H9 (cell line): Measurements from ENCODE around the gene RAMP3. TPM values are rescaled to one million over a fixed set of nuclear protein-coding genes. Genes with fewer than 3 reads are reported as not detected.

ENCODE experiments used
- DNase-seq: peaks from one replicate; pipeline ENCODE4 v3.0.0-alpha.2; 2017
- H2AFZ ChIP-seq: one replicate; pipeline ENCODE4 v1.6.1; 2013; ENCODE audit warnings: mild to moderate bottlenecking, low read length, control low read depth, moderate library complexity
- H2AK5ac ChIP-seq: 2 replicates; pipeline ENCODE4 v1.6.1; 2013; ENCODE audit warnings: low read length, control low read depth, mixed read lengths; ENCODE audit not compliant: insufficient read length
- H2BK120ac ChIP-seq: one replicate; pipeline ENCODE4 v1.6.1; 2013; ENCODE audit warnings: low read depth, mild to moderate bottlenecking, low read length, control low read depth, inconsistent platforms; ENCODE audit not compliant: poor library complexity, severe bottlenecking
- H2BK12ac ChIP-seq: 2 replicates; pipeline ENCODE4 v1.6.1; 2013; ENCODE audit warnings: low read length, control low read depth, mixed read lengths, low read depth; ENCODE audit not compliant: insufficient read length
- H2BK15ac ChIP-seq: 2 replicates; pipeline ENCODE4 v1.6.1; 2013; ENCODE audit warnings: low read depth, low read length, control low read depth
- H2BK20ac ChIP-seq: one replicate; pipeline ENCODE4 v1.6.1; 2013; ENCODE audit warnings: low read depth, mild to moderate bottlenecking, low read length, control low read depth, inconsistent platforms; ENCODE audit not compliant: poor library complexity, severe bottlenecking
- H2BK5ac ChIP-seq: 2 replicates; pipeline ENCODE4 v1.6.1; 2013; ENCODE audit warnings: low read length, control low read depth, mixed read lengths; ENCODE audit not compliant: insufficient read length
- H3K14ac ChIP-seq: 2 replicates; pipeline ENCODE4 v1.6.1; 2013; ENCODE audit warnings: low read length, control low read depth; ENCODE audit not compliant: insufficient read depth
- H3K18ac ChIP-seq: 2 replicates; pipeline ENCODE4 v1.6.1; 2013; ENCODE audit warnings: low read depth, mild to moderate bottlenecking, mixed read lengths, low read length, control low read depth; ENCODE audit not compliant: insufficient read length
- H3K23ac ChIP-seq: 2 replicates; pipeline ENCODE4 v1.6.1; 2013; ENCODE audit warnings: low read length, control low read depth, mixed read lengths, low read depth; ENCODE audit not compliant: insufficient read length
- H3K23me2 ChIP-seq: 2 replicates; pipeline ENCODE4 v1.6.1; 2013; ENCODE audit warnings: low read depth, mild to moderate bottlenecking, mixed read lengths, low read length, control low read depth; ENCODE audit not compliant: insufficient read length, poor library complexity, severe bottlenecking
- H3K27ac ChIP-seq: 2 replicates; pipeline ENCODE4 v1.5.1; 2013; ENCODE audit warnings: low read length, control low read depth, mixed read lengths, low read depth; ENCODE audit not compliant: insufficient read length
- H3K27me3 ChIP-seq: 2 replicates; pipeline ENCODE4 v1.6.1; 2013; ENCODE audit warnings: low read length, control low read depth, inconsistent platforms; ENCODE audit not compliant: insufficient read depth
- H3K4ac ChIP-seq: 2 replicates; pipeline ENCODE4 v1.6.1; 2013; ENCODE audit warnings: low read depth, mild to moderate bottlenecking, control low read depth, inconsistent platforms, low read length, moderate library complexity
- H3K4me1 ChIP-seq: 2 replicates; pipeline ENCODE4 v1.6.1; 2013; ENCODE audit warnings: low read length, control low read depth, inconsistent platforms; ENCODE audit not compliant: insufficient read depth
- H3K4me2 ChIP-seq: 2 replicates; pipeline ENCODE4 v1.6.1; 2013; ENCODE audit warnings: low read length, control low read depth, mixed read lengths; ENCODE audit not compliant: insufficient read length, insufficient read depth
- H3K56ac ChIP-seq: 2 replicates; pipeline ENCODE4 v1.6.1; 2013; ENCODE audit warnings: low read depth, mild to moderate bottlenecking, mixed read lengths, low read length, control low read depth; ENCODE audit not compliant: insufficient read length
- H3K79me1 ChIP-seq: 2 replicates; pipeline ENCODE4 v1.6.1; 2013; ENCODE audit warnings: low read depth, mild to moderate bottlenecking, moderate library complexity, low read length, control low read depth, inconsistent platforms; ENCODE audit not compliant: insufficient read depth, poor library complexity, severe bottlenecking
- H3K79me2 ChIP-seq: 2 replicates; pipeline ENCODE4 v1.6.1; 2013; ENCODE audit warnings: low read length, control low read depth, inconsistent platforms; ENCODE audit not compliant: insufficient read depth
- H3K9ac ChIP-seq: 2 replicates; pipeline ENCODE4 v1.6.1; 2013; ENCODE audit warnings: low read length, control low read depth, mixed read lengths; ENCODE audit not compliant: insufficient read length; ENCODE audit errors: extremely low read depth
- H3K9me3 ChIP-seq: one replicate; pipeline ENCODE4 v1.6.1; 2013; ENCODE audit warnings: low read depth, low read length, inconsistent platforms; ENCODE audit not compliant: control insufficient read depth
- H3T11ph ChIP-seq: one replicate; pipeline ENCODE4 v1.6.1; 2013; ENCODE audit warnings: mild to moderate bottlenecking, low read length, control low read depth, inconsistent platforms
- H4K20me1 ChIP-seq: one replicate; pipeline ENCODE4 v1.6.1; 2013; ENCODE audit not compliant: control insufficient read depth, insufficient read length, insufficient read depth
- H4K5ac ChIP-seq: 2 replicates; pipeline ENCODE4 v1.6.1; 2013; ENCODE audit warnings: low read depth, mild to moderate bottlenecking, mixed read lengths, low read length, control low read depth; ENCODE audit not compliant: insufficient read length
- H4K8ac ChIP-seq: replicated peaks from 2 replicates; pipeline ENCODE4 v1.6.1; 2013; ENCODE audit warnings: low read length, control low read depth, mixed read lengths, low read depth; ENCODE audit not compliant: insufficient read length
- H4K91ac ChIP-seq: 2 replicates; pipeline ENCODE4 v1.6.1; 2013; ENCODE audit warnings: low read depth, mild to moderate bottlenecking, moderate library complexity, mixed read lengths, low read length, control low read depth; ENCODE audit not compliant: insufficient read length
- H3K27ac Mint-ChIP-seq, 3 experiments: 2 replicates in 2 of 3; 3 replicates in 1 of 3; pipeline ENCODE4 v1.8.0; 2020 to 2021; ENCODE audit warnings: mixed read lengths in 3 of 3, mild to moderate bottlenecking in 1 of 3, moderate library complexity in 1 of 3
- H3K27me3 Mint-ChIP-seq: 2 replicates; pipeline ENCODE4 v1.8.0; 2021; ENCODE audit warnings: low read depth, mild to moderate bottlenecking, moderate library complexity, mixed read lengths
- H3K36me3 Mint-ChIP-seq, 3 experiments: 2 replicates in 2 of 3; 3 replicates in 1 of 3; pipeline ENCODE4 v1.8.0; 2020 to 2021; ENCODE audit warnings: low read depth in 3 of 3, mixed read lengths in 3 of 3; ENCODE audit not compliant: insufficient read depth in 1 of 3
- H3K4me1 Mint-ChIP-seq, 2 experiments: 2 replicates each; pipeline ENCODE4 v1.8.0; 2020; ENCODE audit warnings: mixed read lengths in 2 of 2
- H3K4me3 Mint-ChIP-seq, 2 experiments: 2 replicates in 1 of 2; 3 replicates in 1 of 2; pipeline ENCODE4 v1.8.0; 2020 to 2021; ENCODE audit warnings: mild to moderate bottlenecking in 2 of 2, mixed read lengths in 2 of 2, moderate library complexity in 1 of 2
- H3K9me3 Mint-ChIP-seq, 2 experiments: 2 replicates in 1 of 2; 3 replicates in 1 of 2; pipeline ENCODE4 v1.8.0; 2020; ENCODE audit warnings: mild to moderate bottlenecking in 2 of 2, mixed read lengths in 2 of 2, moderate library complexity in 1 of 2
- WGBS: extraction: QIAGEN DNeasy Blood & Tissue Kit; methylation state at CpG from one replicate; pipeline ENCODE4 v1.1.7; 2013; ENCODE audit warnings: missing lambda C conversion rate, low lambda C conversion rate, mixed read lengths; ENCODE audit not compliant: insufficient read length; ENCODE audit errors: extremely low coverage; 5-methylcytosine and 5-hydroxymethylcytosine counted together
- total RNA-seq: library from RNA; stranded (reverse); gene quantifications from 2 replicates; pipeline ENCODE4 v1.2.1, GENCODE V29; 2021
- TF ChIP-seq, protein P1 (sequence below): fragments of 200-600 bp; sonication (generic); conservative IDR thresholded peaks from 3 replicates; pipeline ENCODE4 v1.8.0; 2021; ENCODE audit warnings: antibody characterized with exemption, mild to moderate bottlenecking

The RAMP3 gene
- total RNA-seq, 1 experiment from 2014 or later = 0.63 TPM

DNA sequence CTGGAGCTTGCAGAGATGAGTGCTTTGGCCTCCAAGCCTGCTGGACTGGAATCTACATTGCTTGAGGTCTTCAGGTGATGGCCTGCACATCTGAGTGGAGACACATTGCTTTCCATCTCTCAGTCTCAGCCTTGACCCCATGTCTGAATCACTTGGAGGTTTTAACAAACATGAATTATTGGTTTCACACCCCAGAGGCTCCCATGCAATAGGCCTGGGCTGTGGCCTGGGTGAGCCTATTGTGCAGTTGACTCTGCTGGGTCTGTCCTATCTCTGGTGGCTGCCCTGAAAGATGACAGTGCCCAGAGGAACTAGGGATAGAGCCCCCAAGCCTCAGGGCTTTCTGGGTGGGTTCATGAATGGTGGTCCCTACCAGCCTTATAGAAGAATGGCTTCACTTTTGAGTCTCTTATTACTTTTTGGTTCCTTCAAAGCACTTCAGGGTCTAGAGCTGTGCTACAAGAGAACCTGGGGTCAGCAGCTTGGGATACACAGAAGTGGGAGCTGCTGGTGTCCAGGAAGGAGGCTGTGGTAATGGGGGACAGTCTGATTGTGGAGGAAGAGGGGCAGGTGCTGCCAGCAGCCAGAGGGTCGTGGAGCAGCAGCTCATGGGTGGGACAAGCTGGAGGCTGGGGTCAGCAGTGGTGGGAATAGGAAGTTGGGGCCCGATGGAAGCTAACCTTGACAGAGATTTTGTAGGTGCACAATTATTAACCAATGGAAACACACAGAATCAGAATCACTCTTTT is 5.5 kb downstream of the RAMP3 start:
- H3K9me3 Mint-ChIP-seq = peaks cover 5 to 6% of the 10 kb centered on the region in 2 experiments; a peak in 4 of 5 replicates
- Histone ChIP-seq H3K4ac (no peak overlapping the region), H3K23ac (no peak overlapping the region), H2BK12ac (no peak overlapping the region), H2BK15ac (no peak overlapping the region), H2AFZ (no peak overlapping the region), H2BK20ac (no peak overlapping the region), H3K14ac (no peak overlapping the region), H4K5ac (no peak overlapping the region), H3K4me2 (no peak overlapping the region), H3K9ac (no peak overlapping the region), H3K23me2 (no peaks in the 10 kb centered on the region), H2BK120ac (no peak overlapping the region), H3K56ac (no peak overlapping the region), H2BK5ac (no peak overlapping the region), H3K79me1 (no peaks in the 10 kb centered on the region), H4K20me1 (no peaks in the 10 kb centered on the region), H3K79me2 (no peaks in the 10 kb centered on the region), H3K9me3 (no peaks in the 10 kb centered on the region), H2AK5ac (no peak overlapping the region), H3K18ac (no peak overlapping the region), H4K91ac (no peak overlapping the region), H3K4me1 (no peaks in the 10 kb centered on the region), H4K8ac (no peak overlapping the region), H3T11ph (no peak overlapping the region), H3K27ac (no peak overlapping the region), H3K27me3 (peaks cover 7% of the 10 kb centered on the region; the same call in 1 of the 2 replicates)
- no CpG with 5 or more reads among the region's 2 CpGs for WGBS
- peaks cover 32% of the 10 kb centered on the region for H3K27me3 Mint-ChIP-seq
- peaks cover 9 to 12% of the 10 kb centered on the region in 2 experiments for H3K4me1 Mint-ChIP-seq
- H3K27ac Mint-ChIP-seq = no peak overlapping the region
- TF ChIP-seq, protein P1, sequence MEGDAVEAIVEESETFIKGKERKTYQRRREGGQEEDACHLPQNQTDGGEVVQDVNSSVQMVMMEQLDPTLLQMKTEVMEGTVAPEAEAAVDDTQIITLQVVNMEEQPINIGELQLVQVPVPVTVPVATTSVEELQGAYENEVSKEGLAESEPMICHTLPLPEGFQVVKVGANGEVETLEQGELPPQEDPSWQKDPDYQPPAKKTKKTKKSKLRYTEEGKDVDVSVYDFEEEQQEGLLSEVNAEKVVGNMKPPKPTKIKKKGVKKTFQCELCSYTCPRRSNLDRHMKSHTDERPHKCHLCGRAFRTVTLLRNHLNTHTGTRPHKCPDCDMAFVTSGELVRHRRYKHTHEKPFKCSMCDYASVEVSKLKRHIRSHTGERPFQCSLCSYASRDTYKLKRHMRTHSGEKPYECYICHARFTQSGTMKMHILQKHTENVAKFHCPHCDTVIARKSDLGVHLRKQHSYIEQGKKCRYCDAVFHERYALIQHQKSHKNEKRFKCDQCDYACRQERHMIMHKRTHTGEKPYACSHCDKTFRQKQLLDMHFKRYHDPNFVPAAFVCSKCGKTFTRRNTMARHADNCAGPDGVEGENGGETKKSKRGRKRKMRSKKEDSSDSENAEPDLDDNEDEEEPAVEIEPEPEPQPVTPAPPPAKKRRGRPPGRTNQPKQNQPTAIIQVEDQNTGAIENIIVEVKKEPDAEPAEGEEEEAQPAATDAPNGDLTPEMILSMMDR = no peak
- H3K4me3 Mint-ChIP-seq = no peak overlapping the region
- DNase-seq = no peak
- no peaks in the 10 kb centered on the region; a peak in 1 of 7 replicates for H3K36me3 Mint-ChIP-seq
